ENCODE results near the gene AIG1.

DNA sequence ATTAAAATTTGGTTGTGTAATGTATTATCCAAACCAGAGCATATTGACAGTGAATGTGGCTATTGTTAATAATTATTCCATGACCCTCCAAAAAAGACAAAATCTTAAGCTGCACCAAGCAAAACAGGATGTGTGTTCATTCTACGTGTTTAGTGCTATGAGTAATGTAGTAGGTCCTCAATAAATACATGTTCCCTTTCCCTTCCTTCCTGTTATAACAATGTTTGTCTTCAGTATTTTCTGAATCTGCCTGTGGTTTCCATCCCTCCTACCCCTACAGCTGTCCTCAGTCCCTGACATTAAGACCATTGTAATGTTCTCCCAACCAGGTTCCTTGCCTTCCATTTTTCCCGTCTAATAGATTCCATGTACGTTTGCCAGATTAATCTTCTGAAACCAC is 163.8 kb downstream of the AIG1 start:
- no peak for TF ChIP-seq POLR2A (IDR thresholded peaks at IDR 0.05)
- TF ChIP-seq, protein P1, sequence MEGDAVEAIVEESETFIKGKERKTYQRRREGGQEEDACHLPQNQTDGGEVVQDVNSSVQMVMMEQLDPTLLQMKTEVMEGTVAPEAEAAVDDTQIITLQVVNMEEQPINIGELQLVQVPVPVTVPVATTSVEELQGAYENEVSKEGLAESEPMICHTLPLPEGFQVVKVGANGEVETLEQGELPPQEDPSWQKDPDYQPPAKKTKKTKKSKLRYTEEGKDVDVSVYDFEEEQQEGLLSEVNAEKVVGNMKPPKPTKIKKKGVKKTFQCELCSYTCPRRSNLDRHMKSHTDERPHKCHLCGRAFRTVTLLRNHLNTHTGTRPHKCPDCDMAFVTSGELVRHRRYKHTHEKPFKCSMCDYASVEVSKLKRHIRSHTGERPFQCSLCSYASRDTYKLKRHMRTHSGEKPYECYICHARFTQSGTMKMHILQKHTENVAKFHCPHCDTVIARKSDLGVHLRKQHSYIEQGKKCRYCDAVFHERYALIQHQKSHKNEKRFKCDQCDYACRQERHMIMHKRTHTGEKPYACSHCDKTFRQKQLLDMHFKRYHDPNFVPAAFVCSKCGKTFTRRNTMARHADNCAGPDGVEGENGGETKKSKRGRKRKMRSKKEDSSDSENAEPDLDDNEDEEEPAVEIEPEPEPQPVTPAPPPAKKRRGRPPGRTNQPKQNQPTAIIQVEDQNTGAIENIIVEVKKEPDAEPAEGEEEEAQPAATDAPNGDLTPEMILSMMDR (IDR thresholded peaks at IDR 0.05), result no peak
